GM10248 (cell line): ENCODE data around the gene KLB.

Experiments
- CTCF ChIA-PET: fragments of 300-600 bp; sonication (Branson Sonifier 250); formaldehyde crosslinking; extraction: SDS; loops from one replicate; lab custom pipeline; 2021; ENCODE audit warnings: antibody characterized with exemption; lab: Yijun Ruan, JAX
- POLR2A ChIA-PET: fragments of 350-650 bp; sonication (Branson Sonifier 250); formaldehyde crosslinking; extraction: SDS; loops from one replicate; lab custom pipeline; 2020; ENCODE audit warnings: antibody characterized with exemption; lab: Yijun Ruan, JAX
- DNase-seq: peaks from one replicate; pipeline ENCODE4 v3.0.0; 2012; ENCODE audit errors: extremely low spot score
- CTCF ChIP-seq: IDR thresholded peaks from 2 replicates; pipeline ENCODE4 v1.5.1; 2012; ENCODE audit warnings: mild to moderate bottlenecking, low read depth; ENCODE audit errors: extremely low read depth, missing control alignments, control extremely low read depth

Gene KLB

DNA sequence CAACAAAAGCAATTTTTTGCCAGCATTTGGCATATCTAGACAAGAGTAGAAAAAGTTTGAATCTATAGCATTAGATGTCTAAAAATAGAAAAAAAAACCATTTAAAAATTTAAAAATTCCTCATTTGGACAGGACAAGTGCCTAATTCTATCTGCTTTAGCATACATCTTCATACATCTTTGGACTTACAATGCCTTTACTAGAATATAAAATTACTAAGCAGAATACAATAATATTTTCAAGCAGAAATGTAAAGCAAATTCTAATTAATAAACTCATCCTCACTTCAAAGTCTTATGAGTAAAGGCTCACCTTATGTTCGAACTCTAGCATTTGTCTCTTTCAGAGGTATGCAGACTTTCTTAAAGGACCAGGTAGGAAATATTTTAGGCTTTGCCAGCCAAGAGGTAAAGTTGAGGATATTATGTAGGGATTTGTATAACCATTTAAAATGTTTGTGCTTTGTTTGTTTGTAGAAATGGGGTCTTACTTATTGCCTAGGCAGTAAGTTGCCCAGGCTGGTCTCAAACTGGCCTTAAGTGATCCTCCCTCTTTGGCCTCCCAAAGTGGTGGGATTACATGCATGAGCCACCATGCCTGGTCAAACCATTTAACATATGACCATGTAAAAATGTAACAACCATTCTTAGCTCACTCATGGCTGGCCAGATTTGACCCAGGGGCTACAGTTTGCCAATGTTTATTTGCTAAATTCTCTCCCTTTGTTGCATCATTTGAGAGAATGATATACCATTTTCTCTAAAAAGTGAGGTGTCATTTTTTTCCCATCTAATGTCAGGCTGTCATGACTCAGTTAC, 91.4 kb downstream of the KLB start:
- POLR2A ChIA-PET, result no interaction called here
- CTCF ChIA-PET, result interaction anchor here (1.2 kb wide), 1 partner anchor 27 kb away, joined by 4 read pairs; no protein-coding TSS in a partner anchor

DNA sequence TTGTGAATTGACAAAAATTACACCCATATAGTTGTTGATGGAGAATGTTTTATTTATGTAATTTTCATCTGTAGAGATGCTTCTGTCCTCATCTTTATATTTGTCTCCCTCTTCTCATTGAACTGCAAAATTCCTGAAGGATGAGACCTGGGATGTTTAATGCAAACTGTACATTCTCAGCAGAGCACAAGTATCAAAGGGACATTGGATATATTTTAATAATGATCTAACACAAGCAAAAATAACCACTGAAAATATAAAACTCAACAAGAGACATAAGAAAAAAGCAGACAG, 91.9 kb downstream of the KLB start:
- no peak for TF ChIP-seq CTCF
- ChIA-PET CTCF (no interaction called here), POLR2A (no interaction called here)
- DNase-seq, result no peak

More for the DNA sequence above, 91.4 kb downstream of the KLB start:
- DNase-seq, result no peak
- TF ChIP-seq CTCF, result no peak
